SK-N-SH (cell line): ENCODE data around the gene VAMP7.

Source experiments
- FOXM1 ChIP-seq: IDR thresholded peaks from 2 replicates; pipeline ENCODE4 v1.4.0; 2012; ENCODE audit warnings: low read depth, mild to moderate bottlenecking
- JUND ChIP-seq: IDR thresholded peaks from 2 replicates; pipeline ENCODE4 v1.4.0; 2012
- MAX ChIP-seq: IDR thresholded peaks from 2 replicates; pipeline ENCODE4 v1.4.0; 2012; ENCODE audit warnings: low read depth
- RAD21 ChIP-seq: IDR thresholded peaks from 2 replicates; pipeline ENCODE4 v1.6.1; 2012; ENCODE audit warnings: mild to moderate bottlenecking, low read length
- RFX5 ChIP-seq: IDR thresholded peaks from 2 replicates; pipeline ENCODE4 v1.6.1; 2012; ENCODE audit warnings: mild to moderate bottlenecking, improper control_type of control experiment, low read length
- TF ChIP-seq, protein P1 (sequence below): IDR thresholded peaks from 2 replicates; pipeline ENCODE4 v1.6.1; 2012; ENCODE audit warnings: mild to moderate bottlenecking, low read depth, low read length, moderate library complexity
- TF ChIP-seq, protein P2 (sequence below): fragments of 150-350 bp; IDR thresholded peaks from 2 replicates; pipeline ENCODE4 v1.6.1; 2017; ENCODE audit warnings: antibody characterized with exemption, low read length, low read depth, borderline replicate concordance
- TF ChIP-seq, protein P3 (sequence below): fragments of 200-600 bp; sonication (generic); IDR thresholded peaks from 2 replicates; pipeline ENCODE4 v1.6.1; 2017; ENCODE audit warnings: antibody characterized with exemption, mild to moderate bottlenecking, moderate library complexity
- TF ChIP-seq, protein P4 (sequence below): IDR thresholded peaks from 2 replicates; pipeline ENCODE4; 2012
- TF ChIP-seq, protein P5 (sequence below): IDR thresholded peaks from 2 replicates; pipeline ENCODE4 v1.4.0; 2012; ENCODE audit warnings: low read depth, borderline replicate concordance
- TF ChIP-seq, protein P6 (sequence below): IDR thresholded peaks from 2 replicates; pipeline ENCODE4 v1.4.0; 2012; ENCODE audit warnings: low read depth, borderline replicate concordance

DNA sequence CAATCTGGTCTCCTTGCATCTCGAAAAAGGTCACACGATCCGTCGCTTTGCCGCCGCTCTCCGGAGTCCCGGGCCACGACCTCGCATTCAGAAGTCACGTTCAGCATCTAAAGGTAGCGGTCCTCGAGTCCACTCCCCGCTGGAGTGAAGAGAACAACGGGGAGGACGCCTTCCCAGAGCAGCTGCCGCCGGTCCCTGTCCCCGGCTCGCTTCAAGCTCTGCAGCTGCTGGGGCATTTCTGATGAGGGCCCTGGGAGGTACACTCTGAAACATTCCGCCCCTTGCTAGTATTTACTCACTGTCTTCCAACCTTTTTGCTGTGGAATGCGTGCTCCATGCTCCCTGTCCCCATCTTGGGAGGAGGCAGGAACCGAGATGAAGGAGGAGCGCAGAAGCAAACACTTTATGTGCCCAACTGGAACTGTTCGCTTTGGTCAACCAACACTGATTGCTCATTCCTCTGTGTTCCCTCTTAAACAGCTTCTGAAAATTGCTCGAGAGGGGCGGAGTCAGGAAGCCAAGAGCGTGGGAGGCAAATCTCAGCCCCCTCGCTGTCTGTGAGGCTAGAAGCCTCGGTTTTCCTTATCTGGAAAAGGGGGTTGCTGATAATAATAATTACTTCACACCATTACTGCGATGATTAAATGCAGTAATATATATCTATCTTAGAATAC lies 6.4 kb upstream of the VAMP7 start:
- TF ChIP-seq, protein P1, sequence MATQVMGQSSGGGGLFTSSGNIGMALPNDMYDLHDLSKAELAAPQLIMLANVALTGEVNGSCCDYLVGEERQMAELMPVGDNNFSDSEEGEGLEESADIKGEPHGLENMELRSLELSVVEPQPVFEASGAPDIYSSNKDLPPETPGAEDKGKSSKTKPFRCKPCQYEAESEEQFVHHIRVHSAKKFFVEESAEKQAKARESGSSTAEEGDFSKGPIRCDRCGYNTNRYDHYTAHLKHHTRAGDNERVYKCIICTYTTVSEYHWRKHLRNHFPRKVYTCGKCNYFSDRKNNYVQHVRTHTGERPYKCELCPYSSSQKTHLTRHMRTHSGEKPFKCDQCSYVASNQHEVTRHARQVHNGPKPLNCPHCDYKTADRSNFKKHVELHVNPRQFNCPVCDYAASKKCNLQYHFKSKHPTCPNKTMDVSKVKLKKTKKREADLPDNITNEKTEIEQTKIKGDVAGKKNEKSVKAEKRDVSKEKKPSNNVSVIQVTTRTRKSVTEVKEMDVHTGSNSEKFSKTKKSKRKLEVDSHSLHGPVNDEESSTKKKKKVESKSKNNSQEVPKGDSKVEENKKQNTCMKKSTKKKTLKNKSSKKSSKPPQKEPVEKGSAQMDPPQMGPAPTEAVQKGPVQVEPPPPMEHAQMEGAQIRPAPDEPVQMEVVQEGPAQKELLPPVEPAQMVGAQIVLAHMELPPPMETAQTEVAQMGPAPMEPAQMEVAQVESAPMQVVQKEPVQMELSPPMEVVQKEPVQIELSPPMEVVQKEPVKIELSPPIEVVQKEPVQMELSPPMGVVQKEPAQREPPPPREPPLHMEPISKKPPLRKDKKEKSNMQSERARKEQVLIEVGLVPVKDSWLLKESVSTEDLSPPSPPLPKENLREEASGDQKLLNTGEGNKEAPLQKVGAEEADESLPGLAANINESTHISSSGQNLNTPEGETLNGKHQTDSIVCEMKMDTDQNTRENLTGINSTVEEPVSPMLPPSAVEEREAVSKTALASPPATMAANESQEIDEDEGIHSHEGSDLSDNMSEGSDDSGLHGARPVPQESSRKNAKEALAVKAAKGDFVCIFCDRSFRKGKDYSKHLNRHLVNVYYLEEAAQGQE, result no peak
- TF ChIP-seq RAD21 (no peak), RFX5 (no peak), FOXM1 (no peak), JUND (no peak), MAX (no peak)
- TF ChIP-seq, protein P2, sequence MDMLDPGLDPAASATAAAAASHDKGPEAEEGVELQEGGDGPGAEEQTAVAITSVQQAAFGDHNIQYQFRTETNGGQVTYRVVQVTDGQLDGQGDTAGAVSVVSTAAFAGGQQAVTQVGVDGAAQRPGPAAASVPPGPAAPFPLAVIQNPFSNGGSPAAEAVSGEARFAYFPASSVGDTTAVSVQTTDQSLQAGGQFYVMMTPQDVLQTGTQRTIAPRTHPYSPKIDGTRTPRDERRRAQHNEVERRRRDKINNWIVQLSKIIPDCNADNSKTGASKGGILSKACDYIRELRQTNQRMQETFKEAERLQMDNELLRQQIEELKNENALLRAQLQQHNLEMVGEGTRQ, result no peak
- TF ChIP-seq, protein P3, sequence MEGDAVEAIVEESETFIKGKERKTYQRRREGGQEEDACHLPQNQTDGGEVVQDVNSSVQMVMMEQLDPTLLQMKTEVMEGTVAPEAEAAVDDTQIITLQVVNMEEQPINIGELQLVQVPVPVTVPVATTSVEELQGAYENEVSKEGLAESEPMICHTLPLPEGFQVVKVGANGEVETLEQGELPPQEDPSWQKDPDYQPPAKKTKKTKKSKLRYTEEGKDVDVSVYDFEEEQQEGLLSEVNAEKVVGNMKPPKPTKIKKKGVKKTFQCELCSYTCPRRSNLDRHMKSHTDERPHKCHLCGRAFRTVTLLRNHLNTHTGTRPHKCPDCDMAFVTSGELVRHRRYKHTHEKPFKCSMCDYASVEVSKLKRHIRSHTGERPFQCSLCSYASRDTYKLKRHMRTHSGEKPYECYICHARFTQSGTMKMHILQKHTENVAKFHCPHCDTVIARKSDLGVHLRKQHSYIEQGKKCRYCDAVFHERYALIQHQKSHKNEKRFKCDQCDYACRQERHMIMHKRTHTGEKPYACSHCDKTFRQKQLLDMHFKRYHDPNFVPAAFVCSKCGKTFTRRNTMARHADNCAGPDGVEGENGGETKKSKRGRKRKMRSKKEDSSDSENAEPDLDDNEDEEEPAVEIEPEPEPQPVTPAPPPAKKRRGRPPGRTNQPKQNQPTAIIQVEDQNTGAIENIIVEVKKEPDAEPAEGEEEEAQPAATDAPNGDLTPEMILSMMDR, result no peak
- TF ChIP-seq, protein P4, sequence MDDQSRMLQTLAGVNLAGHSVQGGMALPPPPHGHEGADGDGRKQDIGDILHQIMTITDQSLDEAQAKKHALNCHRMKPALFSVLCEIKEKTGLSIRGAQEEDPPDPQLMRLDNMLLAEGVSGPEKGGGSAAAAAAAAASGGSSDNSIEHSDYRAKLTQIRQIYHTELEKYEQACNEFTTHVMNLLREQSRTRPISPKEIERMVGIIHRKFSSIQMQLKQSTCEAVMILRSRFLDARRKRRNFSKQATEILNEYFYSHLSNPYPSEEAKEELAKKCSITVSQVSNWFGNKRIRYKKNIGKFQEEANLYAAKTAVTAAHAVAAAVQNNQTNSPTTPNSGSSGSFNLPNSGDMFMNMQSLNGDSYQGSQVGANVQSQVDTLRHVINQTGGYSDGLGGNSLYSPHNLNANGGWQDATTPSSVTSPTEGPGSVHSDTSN, result no peak
- TF ChIP-seq, protein P5, sequence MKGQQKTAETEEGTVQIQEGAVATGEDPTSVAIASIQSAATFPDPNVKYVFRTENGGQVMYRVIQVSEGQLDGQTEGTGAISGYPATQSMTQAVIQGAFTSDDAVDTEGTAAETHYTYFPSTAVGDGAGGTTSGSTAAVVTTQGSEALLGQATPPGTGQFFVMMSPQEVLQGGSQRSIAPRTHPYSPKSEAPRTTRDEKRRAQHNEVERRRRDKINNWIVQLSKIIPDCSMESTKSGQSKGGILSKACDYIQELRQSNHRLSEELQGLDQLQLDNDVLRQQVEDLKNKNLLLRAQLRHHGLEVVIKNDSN, result no peak
- TF ChIP-seq, protein P6, sequence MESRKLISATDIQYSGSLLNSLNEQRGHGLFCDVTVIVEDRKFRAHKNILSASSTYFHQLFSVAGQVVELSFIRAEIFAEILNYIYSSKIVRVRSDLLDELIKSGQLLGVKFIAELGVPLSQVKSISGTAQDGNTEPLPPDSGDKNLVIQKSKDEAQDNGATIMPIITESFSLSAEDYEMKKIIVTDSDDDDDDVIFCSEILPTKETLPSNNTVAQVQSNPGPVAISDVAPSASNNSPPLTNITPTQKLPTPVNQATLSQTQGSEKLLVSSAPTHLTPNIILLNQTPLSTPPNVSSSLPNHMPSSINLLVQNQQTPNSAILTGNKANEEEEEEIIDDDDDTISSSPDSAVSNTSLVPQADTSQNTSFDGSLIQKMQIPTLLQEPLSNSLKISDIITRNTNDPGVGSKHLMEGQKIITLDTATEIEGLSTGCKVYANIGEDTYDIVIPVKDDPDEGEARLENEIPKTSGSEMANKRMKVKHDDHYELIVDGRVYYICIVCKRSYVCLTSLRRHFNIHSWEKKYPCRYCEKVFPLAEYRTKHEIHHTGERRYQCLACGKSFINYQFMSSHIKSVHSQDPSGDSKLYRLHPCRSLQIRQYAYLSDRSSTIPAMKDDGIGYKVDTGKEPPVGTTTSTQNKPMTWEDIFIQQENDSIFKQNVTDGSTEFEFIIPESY, result no peak
